Parathyroid adenoma (tissue), 2 donors: ENCODE data around the gene STON1.
A peak's percentile ranks its signal among the peaks of the same experiment; 100 is the strongest.
"Not testable (repeated sequence)": the region's sequence is repeated elsewhere in the genome, so short reads cannot be mapped to it uniquely, and the experiment has no call there.

Experiments
- H2AFZ ChIP-seq: fragments of 300-600 bp; sonication (generic); one replicate; pipeline ENCODE4 v1.7.0; 2017; ENCODE audit warnings: antibody characterized with exemption, mild to moderate bottlenecking
- H3K27ac ChIP-seq: fragments of 300-600 bp; sonication (generic); one replicate; pipeline ENCODE4 v1.7.0; 2017
- H3K27me3 ChIP-seq: fragments of 300-600 bp; sonication (generic); one replicate; pipeline ENCODE4 v1.7.0; 2017; ENCODE audit warnings: low read length; ENCODE audit not compliant: control insufficient read depth, insufficient read depth
- H3K36me3 ChIP-seq: fragments of 300-600 bp; sonication (generic); one replicate; pipeline ENCODE4 v1.7.0; 2017; ENCODE audit warnings: low read length; ENCODE audit not compliant: control insufficient read depth, insufficient read depth
- H3K4me1 ChIP-seq: fragments of 300-600 bp; sonication (generic); one replicate; pipeline ENCODE4 v1.7.0; 2017; ENCODE audit warnings: control low read depth
- H3K4me2 ChIP-seq: fragments of 300-600 bp; sonication (generic); one replicate; pipeline ENCODE4 v1.7.0; 2017; ENCODE audit warnings: low read length
- H3K4me3 ChIP-seq: fragments of 300-600 bp; sonication (generic); one replicate; pipeline ENCODE4 v1.7.0; 2017; ENCODE audit warnings: low read depth, low read length
- H3K79me2 ChIP-seq: fragments of 300-600 bp; sonication (generic); one replicate; pipeline ENCODE4 v1.7.0; 2017; ENCODE audit warnings: control low read depth
- H3K9ac ChIP-seq: fragments of 300-600 bp; sonication (generic); one replicate; pipeline ENCODE4 v1.7.0; 2017; ENCODE audit warnings: mild to moderate bottlenecking
- H3K9me3 ChIP-seq: fragments of 300-600 bp; sonication (generic); one replicate; pipeline ENCODE4 v1.7.0; 2017; ENCODE audit warnings: low read length; ENCODE audit not compliant: control insufficient read depth
- CTCF ChIP-seq: fragments of 300-600 bp; sonication (generic); IDR thresholded peaks from one replicate; pipeline ENCODE4 v1.7.0; 2017; ENCODE audit warnings: antibody characterized with exemption, mild to moderate bottlenecking
- donor health status: primary hyperparathyroidism.

The STON1 gene

GRCh38 chr2:48589170-48589767, 59.3 kb downstream of the STON1 start:
- no peaks in the 10 kb centered on the region for H3K9me3 ChIP-seq
- no peak overlapping the region for H3K9ac ChIP-seq
- H2AFZ ChIP-seq, result no peak overlapping the region
- H3K4me3 ChIP-seq, result no peak overlapping the region
- H3K4me2 ChIP-seq, result no peak overlapping the region
- H3K4me1 ChIP-seq, result peaks cover 29% of the 10 kb centered on the region
- H3K27ac ChIP-seq, result no peak overlapping the region
- TF ChIP-seq CTCF, result peak; percentile 89
- no peaks in the 10 kb centered on the region for H3K79me2 ChIP-seq
- no peaks in the 10 kb centered on the region for H3K36me3 ChIP-seq
- H3K27me3 ChIP-seq, result no peaks in the 10 kb centered on the region

GRCh38 chr2:48590017-48590416, 60.1 kb downstream of the STON1 start:
- H2AFZ ChIP-seq, result no peak overlapping the region
- no peak overlapping the region for H3K27ac ChIP-seq
- H3K9ac ChIP-seq, result no peak overlapping the region
- no peaks in the 10 kb centered on the region for H3K27me3 ChIP-seq
- no peaks in the 10 kb centered on the region for H3K36me3 ChIP-seq
- TF ChIP-seq CTCF, result no peak
- no peak overlapping the region for H3K4me3 ChIP-seq
- peaks cover 29% of the 10 kb centered on the region for H3K4me1 ChIP-seq
- H3K79me2 ChIP-seq, result no peaks in the 10 kb centered on the region
- H3K4me2 ChIP-seq, result no peak overlapping the region
- no peaks in the 10 kb centered on the region for H3K9me3 ChIP-seq

GRCh38 chr2:48592067-48592466, 62.1 kb downstream of the STON1 start:
- Histone ChIP-seq H3K9me3 (no peaks in the 10 kb centered on the region), H3K4me2 (no peak overlapping the region), H2AFZ (no peak overlapping the region), H3K4me1 (peaks cover 14% of the 10 kb centered on the region), H3K79me2 (no peaks in the 10 kb centered on the region), H3K27ac (no peak overlapping the region), H3K36me3 (no peaks in the 10 kb centered on the region), H3K27me3 (no peaks in the 10 kb centered on the region), H3K9ac (no peak overlapping the region), H3K4me3 (no peak overlapping the region)
- no peak for TF ChIP-seq CTCF

- not testable (repeated sequence) for H3K9ac ChIP-seq, H3K4me3 ChIP-seq
Observed at GRCh38 chr2:48596751-48597150, 66.8 kb downstream of the STON1 start.

GRCh38 chr2:48597492-48597891, 67.5 kb downstream of the STON1 start:
- H3K9me3 ChIP-seq, result no peaks in the 10 kb centered on the region
- H3K27ac ChIP-seq, result no peak overlapping the region
- no peaks in the 10 kb centered on the region for H3K36me3 ChIP-seq
- no peak overlapping the region for H3K9ac ChIP-seq
- no peak overlapping the region for H3K4me3 ChIP-seq
- no peak overlapping the region for H3K4me2 ChIP-seq
- no peaks in the 10 kb centered on the region for H3K27me3 ChIP-seq
- TF ChIP-seq CTCF, result no peak
- H2AFZ ChIP-seq, result no peak overlapping the region
- no peaks in the 10 kb centered on the region for H3K79me2 ChIP-seq
- no peaks in the 10 kb centered on the region for H3K4me1 ChIP-seq

More at GRCh38 chr2:48596751-48597150, 66.8 kb downstream of the STON1 start:
- H3K27me3 ChIP-seq, H2AFZ ChIP-seq, H3K27ac ChIP-seq, H3K4me1 ChIP-seq, H3K79me2 ChIP-seq, H3K36me3 ChIP-seq, H3K9me3 ChIP-seq, H3K4me2 ChIP-seq: not testable (repeated sequence)
